ENCODE data around the gene KDM6A. TPM values are rescaled to one million over a fixed set of nuclear protein-coding genes. Genes with fewer than 3 reads are reported as not detected.

Gene KDM6A
- total RNA-seq: 24.0 and 38.7 TPM in 2 replicates

DNA sequence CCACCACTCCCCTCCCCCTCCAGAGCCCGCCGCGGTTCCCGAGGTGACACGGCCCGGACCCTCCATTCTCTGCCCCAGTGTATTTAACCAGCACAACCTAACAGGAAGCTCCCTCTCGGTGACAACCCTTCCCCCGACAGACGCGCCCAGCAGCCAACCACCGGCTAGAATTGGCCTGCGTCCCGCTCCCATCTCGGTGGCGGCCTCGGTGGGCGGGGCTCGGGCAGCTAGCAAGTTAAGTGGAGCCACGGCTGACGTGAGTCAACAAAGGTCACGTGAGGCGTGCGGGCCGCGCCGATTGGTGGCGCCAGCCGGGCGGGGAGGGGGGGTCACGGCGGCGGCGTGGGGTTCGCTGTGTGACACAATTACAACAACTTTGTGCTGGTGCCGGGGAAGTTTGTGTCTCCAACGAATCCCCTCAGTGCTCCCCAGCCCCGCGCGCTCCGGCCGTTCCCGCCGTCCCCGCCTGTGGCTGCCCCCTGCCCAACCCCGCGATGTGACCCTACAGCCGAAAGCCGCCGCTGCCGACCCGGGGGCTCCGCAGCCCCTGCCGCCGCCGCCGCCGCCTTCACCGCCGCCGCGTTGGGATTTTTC lies at the start of gene KDM6A:
Gene KDM6A (plus strand): TSS at position 368 of the 594 bp plus-strand sequence. CDS start 364 bp downstream, outside the sequence.

DNA sequence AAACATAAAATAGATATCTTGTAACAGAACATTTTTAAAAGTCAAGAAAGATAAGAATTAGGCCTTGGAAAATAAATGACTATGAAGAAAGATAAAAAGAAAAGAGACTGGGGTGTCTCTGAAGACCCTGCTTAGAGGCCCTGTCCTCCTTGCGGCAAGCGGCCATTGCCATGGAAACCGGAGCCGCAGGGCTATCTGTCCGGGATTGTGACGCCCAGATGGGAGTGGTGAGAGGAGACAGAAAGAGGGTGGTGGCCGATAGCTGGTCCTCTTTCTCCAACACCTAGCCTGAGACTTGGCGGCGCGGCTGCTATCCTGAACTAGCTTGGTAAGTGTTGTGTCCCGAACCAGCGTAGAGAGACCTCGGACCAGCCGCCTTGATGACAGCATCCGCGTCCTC lies 29.2 kb upstream of the KDM6A start, which contains the start of gene DUSP21:
Gene DUSP21 (plus strand): TSS at position 269 of the 400 bp plus-strand sequence. CDS start 112 bp downstream, at position 381.

Other genes with a start within 250 kb of the KDM6A start
- gene DUSP21, start 29.2 kb upstream of the KDM6A start, total RNA-seq: not detected in 2 replicates

Measured in airway epithelial cell (primary cell).